GM18519 (cell line): ENCODE results near the gene GRM8.

ENCODE experiments used
- ATAC-seq: cut with Tn5 transposase; IDR thresholded peaks from one replicate; pipeline ENCODE4 v1.9.1; 2021; ENCODE audit warnings: mild to moderate bottlenecking, moderate library complexity; ENCODE audit not compliant: unreplicated experiment, low FRiP score

Gene GRM8

GRCh38 chr7:126487728-126488442 lies 764.9 kb downstream of the GRM8 start:
- no peak for ATAC-seq

GRCh38 chr7:126486806-126487205 lies 765.9 kb downstream of the GRM8 start:
- ATAC-seq = no peak

- no peak for ATAC-seq
Observed at GRCh38 chr7:126485791-126486190, 767.0 kb downstream of the GRM8 start.

GRCh38 chr7:126483972-126484371 lies 768.8 kb downstream of the GRM8 start:
- ATAC-seq = no peak

GRCh38 chr7:126472825-126473224 lies 779.9 kb downstream of the GRM8 start:
- ATAC-seq = no peak

- ATAC-seq = no peak
Observed at GRCh38 chr7:126462405-126462804, 790.3 kb downstream of the GRM8 start.

- no peak for ATAC-seq
Observed at GRCh38 chr7:126460664-126461063, 792.1 kb downstream of the GRM8 start.

GRCh38 chr7:126453104-126453503 lies 799.6 kb downstream of the GRM8 start:
- no peak for ATAC-seq

GRCh38 chr7:126450269-126450671 lies 802.5 kb downstream of the GRM8 start:
- peak; percentile 86 for ATAC-seq

- peak; percentile 9 for ATAC-seq
Observed at GRCh38 chr7:126449611-126450268, 803.0 kb downstream of the GRM8 start.

- no peak for ATAC-seq
Observed at GRCh38 chr7:126447984-126448383, 804.8 kb downstream of the GRM8 start.

- ATAC-seq = no peak
Observed at GRCh38 chr7:126445991-126446390, 806.8 kb downstream of the GRM8 start.

GRCh38 chr7:126443951-126444350 lies 808.8 kb downstream of the GRM8 start:
- ATAC-seq = no peak

GRCh38 chr7:126442908-126443307 lies 809.8 kb downstream of the GRM8 start:
- ATAC-seq = no peak

- ATAC-seq = no peak
Observed at GRCh38 chr7:126441745-126442144, 811.0 kb downstream of the GRM8 start.

GRCh38 chr7:126440542-126440941 lies 812.2 kb downstream of the GRM8 start:
- ATAC-seq = no peak

- no peak for ATAC-seq
Observed at GRCh38 chr7:126436213-126436868, 816.4 kb downstream of the GRM8 start.

- no peak for ATAC-seq
Observed at GRCh38 chr7:126426652-126427051, 826.1 kb downstream of the GRM8 start.

- no peak for ATAC-seq
Observed at GRCh38 chr7:126424985-126425384, 827.8 kb downstream of the GRM8 start.

GRCh38 chr7:126419047-126419446 lies 833.7 kb downstream of the GRM8 start:
- ATAC-seq = no peak

- ATAC-seq = no peak
Observed at GRCh38 chr7:126411821-126412383, 840.8 kb downstream of the GRM8 start.
